ENCODE data around the gene KNDC1.

GRCh38 chr10:133231946-133232574, 72.0 kb downstream of the KNDC1 start:
- TF ChIP-seq CTCF (IDR thresholded peaks at IDR 0.05) (no peak), POLR2A (IDR thresholded peaks at IDR 0.05) (no peak), EP300 (IDR thresholded peaks at IDR 0.05) (no peak)
